ENCODE measurements around the gene FNDC3B.

Gene FNDC3B

DNA sequence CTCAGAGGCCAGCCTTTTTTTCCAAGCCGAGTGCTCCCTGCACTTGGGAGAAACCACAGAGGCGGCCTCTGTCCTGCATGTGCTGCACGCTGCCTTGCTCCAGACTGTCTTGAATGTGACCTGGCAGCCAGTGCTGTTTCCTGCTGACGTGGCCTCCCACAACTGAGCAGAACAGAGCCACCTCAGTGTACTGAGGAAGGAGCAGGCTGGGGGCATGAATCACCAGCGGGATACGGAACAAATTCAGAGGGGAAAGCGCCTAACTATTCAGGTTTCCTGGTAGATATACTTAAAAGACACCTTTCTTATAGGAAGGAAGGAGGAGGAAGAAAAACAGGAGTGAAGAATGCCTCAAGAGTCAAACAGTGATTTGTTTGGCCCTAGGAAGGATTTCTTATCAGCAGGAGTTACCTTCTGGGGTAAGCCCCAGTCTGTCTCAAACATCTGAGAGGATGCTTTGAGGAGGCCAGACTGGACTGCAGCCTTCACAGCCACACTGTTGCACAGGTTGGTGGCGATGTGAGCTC lies 114.0 kb downstream of the FNDC3B start:
- peak overlapping the region; percentile 34 to 54 for H3K9ac ChIP-seq (ENCODE audit: low read depth in 1 of 2, low read length in 2 of 2)
- H3K4me3 ChIP-seq (ENCODE audit: low read length in 2 of 2): no peak overlapping the region

DNA sequence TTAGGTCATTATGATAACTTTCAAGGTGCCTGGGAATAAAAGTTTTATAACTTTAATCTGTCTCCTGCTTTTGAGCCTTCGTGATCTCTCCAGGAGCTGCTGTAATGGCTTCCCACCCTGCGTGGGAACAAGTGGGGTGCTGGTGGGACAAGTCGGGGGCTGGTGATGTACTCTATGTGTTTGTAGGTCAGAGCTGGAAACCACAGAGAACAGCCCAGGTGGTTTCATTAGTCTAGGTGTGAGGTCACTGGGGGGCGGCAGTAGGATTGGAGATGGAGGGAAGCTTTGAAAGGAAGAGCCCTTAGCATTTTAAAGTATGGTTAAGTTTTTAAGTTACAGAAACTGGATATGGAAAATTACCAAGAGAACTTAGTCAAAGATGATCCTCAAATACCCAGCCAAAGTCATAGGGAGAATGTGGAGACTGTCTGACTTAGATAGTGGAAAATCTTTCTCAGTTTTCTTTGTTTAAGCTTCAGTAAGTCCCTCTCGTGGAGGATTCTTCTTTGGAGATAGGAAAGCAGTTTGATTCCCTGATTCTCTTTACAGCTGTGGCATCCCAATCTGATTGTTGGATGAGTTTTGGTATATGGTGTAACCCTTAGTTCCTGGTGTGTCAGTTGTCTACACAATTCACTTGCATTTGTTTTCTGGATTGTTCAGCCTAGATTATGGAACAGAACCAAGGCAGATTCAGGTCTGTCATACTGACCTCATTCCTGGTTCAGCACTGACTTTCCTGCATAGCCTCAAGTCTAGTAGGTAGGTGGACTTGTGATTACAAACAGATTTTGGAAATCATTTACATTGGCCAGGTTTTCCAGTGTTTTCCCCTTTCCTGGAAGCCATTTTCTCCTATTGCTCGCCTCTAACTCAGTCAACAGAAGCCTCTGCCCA lies 115.6 kb downstream of the FNDC3B start:
- H3K36me3 ChIP-seq (ENCODE audit: control insufficient read depth in 2 of 2, insufficient read depth in 2 of 2, low read length in 2 of 2): no peaks in the 10 kb centered on the region
- no peak overlapping the region for H3K27ac ChIP-seq (ENCODE audit: low read depth in 2 of 2, low read length in 2 of 2)
- no peaks in the 10 kb centered on the region for H3K27me3 ChIP-seq (ENCODE audit: control insufficient read depth in 2 of 2, insufficient read depth in 2 of 2, low read length in 2 of 2)
- peaks cover 12 to 23% of the 10 kb centered on the region in 2 donors for H3K4me1 ChIP-seq (ENCODE audit: control insufficient read depth in 2 of 2, insufficient read depth in 2 of 2, low read length in 2 of 2)
- H3K9ac ChIP-seq (ENCODE audit: low read depth in 1 of 2, low read length in 2 of 2): no peak overlapping the region
- no peaks in the 10 kb centered on the region for H3K9me3 ChIP-seq (ENCODE audit: control insufficient read depth in 2 of 2, low read length in 2 of 2)
- H3K4me3 ChIP-seq (ENCODE audit: low read length in 2 of 2): no peak overlapping the region

More for the DNA sequence above, 114.0 kb downstream of the FNDC3B start:
- Histone ChIP-seq H3K9me3 (ENCODE audit: control insufficient read depth in 2 of 2, low read length in 2 of 2) (no peaks in the 10 kb centered on the region), H3K36me3 (ENCODE audit: control insufficient read depth in 2 of 2, insufficient read depth in 2 of 2, low read length in 2 of 2) (no peaks in the 10 kb centered on the region), H3K4me1 (ENCODE audit: control insufficient read depth in 2 of 2, insufficient read depth in 2 of 2, low read length in 2 of 2) (peaks cover 12 to 23% of the 10 kb centered on the region in 2 donors), H3K27me3 (ENCODE audit: control insufficient read depth in 2 of 2, insufficient read depth in 2 of 2, low read length in 2 of 2) (no peaks in the 10 kb centered on the region), H3K27ac (ENCODE audit: low read depth in 2 of 2, low read length in 2 of 2) (peak overlapping the region; percentile 75 to 81)

DNA sequence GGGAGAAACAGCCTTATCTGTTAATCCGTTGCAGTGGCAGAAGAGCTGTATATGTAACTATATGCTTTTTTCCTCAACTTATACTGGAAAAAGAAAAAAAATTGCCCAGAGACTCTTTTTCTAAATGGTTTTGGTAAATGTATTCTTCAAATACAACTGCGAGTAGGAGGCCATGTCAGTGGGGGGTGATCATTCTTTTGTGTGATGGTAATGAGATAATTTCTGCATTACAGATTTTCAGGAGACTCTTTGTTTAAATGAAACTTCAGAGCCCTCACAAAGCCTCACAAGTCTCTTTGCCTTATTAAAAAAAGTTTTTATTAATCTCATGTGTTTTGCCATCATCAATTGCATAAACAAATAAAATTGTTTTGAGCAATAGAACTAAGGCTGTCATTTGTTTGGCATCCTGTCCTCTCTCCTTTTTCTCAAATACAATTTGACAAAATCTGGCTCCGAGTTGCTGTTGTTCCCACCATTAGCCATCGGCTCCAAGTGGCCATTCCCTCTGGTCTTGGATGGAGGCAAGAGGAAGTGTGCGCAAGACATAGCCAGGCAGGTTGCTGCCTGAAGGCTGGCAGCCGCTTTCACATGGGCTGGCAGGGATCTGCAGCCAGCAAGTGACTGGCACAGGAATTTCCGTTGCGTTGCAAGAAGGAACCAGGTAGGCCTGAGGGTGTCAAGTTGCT lies 116.7 kb downstream of the FNDC3B start:
- Histone ChIP-seq H3K27ac (ENCODE audit: low read depth in 2 of 2, low read length in 2 of 2) (no peak overlapping the region), H3K36me3 (ENCODE audit: control insufficient read depth in 2 of 2, insufficient read depth in 2 of 2, low read length in 2 of 2) (no peaks in the 10 kb centered on the region), H3K9me3 (ENCODE audit: control insufficient read depth in 2 of 2, low read length in 2 of 2) (no peaks in the 10 kb centered on the region), H3K9ac (ENCODE audit: low read depth in 1 of 2, low read length in 2 of 2) (no peak overlapping the region), H3K27me3 (ENCODE audit: control insufficient read depth in 2 of 2, insufficient read depth in 2 of 2, low read length in 2 of 2) (no peaks in the 10 kb centered on the region), H3K4me3 (ENCODE audit: low read length in 2 of 2) (no peak overlapping the region), H3K4me1 (ENCODE audit: control insufficient read depth in 2 of 2, insufficient read depth in 2 of 2, low read length in 2 of 2) (peaks cover 12 to 23% of the 10 kb centered on the region in 2 donors)

DNA sequence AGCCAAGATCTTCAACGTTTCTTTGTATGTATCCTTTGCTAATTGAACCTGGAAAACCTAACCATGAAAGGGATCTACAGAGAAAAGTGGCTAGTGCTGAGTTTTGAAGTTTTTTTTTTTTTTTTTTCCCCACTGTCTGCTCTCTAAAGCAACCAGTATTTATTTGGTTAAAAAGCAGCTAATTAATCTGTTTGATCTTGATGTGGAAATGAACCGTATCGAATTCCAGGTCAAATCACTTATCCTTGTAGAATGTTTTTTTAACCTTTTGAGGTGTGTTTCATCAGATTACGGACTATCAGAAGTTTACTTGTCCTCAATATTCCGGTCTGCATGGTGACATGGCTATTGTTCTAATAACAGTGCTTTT lies 117.2 kb downstream of the FNDC3B start:
- no peak overlapping the region for H3K4me3 ChIP-seq (ENCODE audit: low read length in 2 of 2)
- no peaks in the 10 kb centered on the region for H3K9me3 ChIP-seq (ENCODE audit: control insufficient read depth in 2 of 2, low read length in 2 of 2)
- no peak overlapping the region for H3K27ac ChIP-seq (ENCODE audit: low read depth in 2 of 2, low read length in 2 of 2)
- no peaks in the 10 kb centered on the region for H3K27me3 ChIP-seq (ENCODE audit: control insufficient read depth in 2 of 2, insufficient read depth in 2 of 2, low read length in 2 of 2)
- peaks cover 12 to 23% of the 10 kb centered on the region in 2 donors for H3K4me1 ChIP-seq (ENCODE audit: control insufficient read depth in 2 of 2, insufficient read depth in 2 of 2, low read length in 2 of 2)
- no peak overlapping the region for H3K9ac ChIP-seq (ENCODE audit: low read depth in 1 of 2, low read length in 2 of 2)
- H3K36me3 ChIP-seq (ENCODE audit: control insufficient read depth in 2 of 2, insufficient read depth in 2 of 2, low read length in 2 of 2): no peaks in the 10 kb centered on the region

DNA sequence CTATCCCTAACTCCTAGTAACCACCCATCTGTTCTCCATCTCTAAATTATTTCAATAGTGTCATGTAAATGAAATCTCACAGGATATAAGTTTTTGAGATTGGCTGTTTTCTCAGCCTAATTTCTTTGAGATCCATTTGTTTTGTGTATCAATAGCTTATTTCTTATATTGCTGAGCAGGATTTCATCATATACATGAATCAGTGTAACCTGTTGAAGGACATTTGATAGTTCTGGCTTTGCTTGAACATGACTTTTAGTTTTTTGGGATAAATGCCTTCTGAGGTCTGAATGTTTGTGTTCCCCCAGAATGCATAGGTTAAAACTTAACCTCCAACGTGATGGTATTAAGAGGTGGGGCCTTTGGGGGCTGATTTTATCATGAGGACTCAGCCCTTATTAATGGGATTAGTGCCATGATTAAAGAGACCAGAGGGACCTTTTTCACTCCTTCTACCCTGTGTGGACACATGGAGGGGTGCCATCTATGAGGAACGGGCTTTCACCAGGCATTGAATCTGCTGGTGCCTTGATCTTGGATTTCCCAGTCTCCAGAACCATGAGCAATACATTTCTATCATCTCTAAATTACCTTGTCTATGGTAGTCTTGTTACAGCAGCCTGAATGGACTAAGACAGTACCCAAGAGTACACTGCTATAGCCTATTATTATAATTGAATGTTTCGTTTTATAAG lies 118.3 kb downstream of the FNDC3B start:
- H3K27me3 ChIP-seq (ENCODE audit: control insufficient read depth in 2 of 2, insufficient read depth in 2 of 2, low read length in 2 of 2): no peaks in the 10 kb centered on the region
- H3K36me3 ChIP-seq (ENCODE audit: control insufficient read depth in 2 of 2, insufficient read depth in 2 of 2, low read length in 2 of 2): no peaks in the 10 kb centered on the region
- H3K27ac ChIP-seq (ENCODE audit: low read depth in 2 of 2, low read length in 2 of 2): no peak overlapping the region
- H3K9ac ChIP-seq (ENCODE audit: low read depth in 1 of 2, low read length in 2 of 2): no peak overlapping the region
- no peak overlapping the region for H3K4me3 ChIP-seq (ENCODE audit: low read length in 2 of 2)
- no peaks in the 10 kb centered on the region for H3K9me3 ChIP-seq (ENCODE audit: control insufficient read depth in 2 of 2, low read length in 2 of 2)
- peaks cover 12 to 15% of the 10 kb centered on the region in 2 donors for H3K4me1 ChIP-seq (ENCODE audit: control insufficient read depth in 2 of 2, insufficient read depth in 2 of 2, low read length in 2 of 2)

DNA sequence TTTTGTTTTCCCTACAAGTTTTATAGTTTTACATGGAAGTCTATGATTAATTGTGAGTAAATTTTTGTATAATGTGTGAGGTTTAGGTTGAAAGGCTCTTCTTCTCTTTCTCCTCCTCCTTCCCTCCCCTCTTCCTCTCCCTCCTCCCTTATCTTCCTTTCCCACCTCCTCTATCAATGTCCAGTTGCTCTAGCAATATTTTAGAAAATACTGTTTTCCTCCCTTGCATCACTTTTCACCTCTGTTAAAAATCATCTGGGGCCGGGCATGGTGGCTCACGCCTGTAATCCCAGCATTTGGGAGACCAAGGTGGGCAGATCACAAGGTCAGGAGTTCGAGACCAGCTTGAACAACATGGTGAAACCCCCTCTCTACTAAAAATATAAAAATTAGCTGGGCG lies 119.4 kb downstream of the FNDC3B start:
- Histone ChIP-seq H3K4me3 (ENCODE audit: low read length in 2 of 2) (no peak overlapping the region), H3K27me3 (ENCODE audit: control insufficient read depth in 2 of 2, insufficient read depth in 2 of 2, low read length in 2 of 2) (no peaks in the 10 kb centered on the region), H3K4me1 (ENCODE audit: control insufficient read depth in 2 of 2, insufficient read depth in 2 of 2, low read length in 2 of 2) (peaks cover 2 to 5% of the 10 kb centered on the region in 2 donors), H3K9ac (ENCODE audit: low read depth in 1 of 2, low read length in 2 of 2) (no peak overlapping the region), H3K9me3 (ENCODE audit: control insufficient read depth in 2 of 2, low read length in 2 of 2) (no peaks in the 10 kb centered on the region), H3K36me3 (ENCODE audit: control insufficient read depth in 2 of 2, insufficient read depth in 2 of 2, low read length in 2 of 2) (no peaks in the 10 kb centered on the region), H3K27ac (ENCODE audit: low read depth in 2 of 2, low read length in 2 of 2) (no peak overlapping the region)

DNA sequence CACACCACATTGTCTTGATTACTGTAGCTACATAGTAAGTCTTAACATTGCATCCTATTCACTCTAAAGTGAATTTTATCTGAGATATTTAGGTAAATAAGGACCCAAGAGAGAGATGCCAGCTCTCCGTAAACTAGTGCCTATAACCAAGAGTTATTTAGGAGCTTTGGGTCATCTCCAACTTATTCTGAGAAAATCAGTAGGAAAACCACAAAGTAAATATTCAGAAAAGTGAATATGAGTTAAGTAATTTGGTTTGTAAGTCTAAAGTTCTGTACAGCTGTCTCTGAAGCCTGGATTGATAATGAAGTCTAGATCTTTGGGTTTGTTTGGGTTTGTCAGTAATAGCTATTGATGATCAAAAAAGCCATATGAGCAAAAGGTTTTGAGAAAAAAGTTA lies 120.0 kb downstream of the FNDC3B start:
- Histone ChIP-seq H3K9me3 (ENCODE audit: control insufficient read depth in 2 of 2, low read length in 2 of 2) (no peaks in the 10 kb centered on the region), H3K36me3 (ENCODE audit: control insufficient read depth in 2 of 2, insufficient read depth in 2 of 2, low read length in 2 of 2) (no peaks in the 10 kb centered on the region), H3K4me1 (ENCODE audit: control insufficient read depth in 2 of 2, insufficient read depth in 2 of 2, low read length in 2 of 2) (peaks cover 0 to 4% of the 10 kb centered on the region in 2 donors), H3K27me3 (ENCODE audit: control insufficient read depth in 2 of 2, insufficient read depth in 2 of 2, low read length in 2 of 2) (no peaks in the 10 kb centered on the region), H3K27ac (ENCODE audit: low read depth in 2 of 2, low read length in 2 of 2) (no peak overlapping the region), H3K9ac (ENCODE audit: low read depth in 1 of 2, low read length in 2 of 2) (no peak overlapping the region), H3K4me3 (ENCODE audit: low read length in 2 of 2) (no peak overlapping the region)

DNA sequence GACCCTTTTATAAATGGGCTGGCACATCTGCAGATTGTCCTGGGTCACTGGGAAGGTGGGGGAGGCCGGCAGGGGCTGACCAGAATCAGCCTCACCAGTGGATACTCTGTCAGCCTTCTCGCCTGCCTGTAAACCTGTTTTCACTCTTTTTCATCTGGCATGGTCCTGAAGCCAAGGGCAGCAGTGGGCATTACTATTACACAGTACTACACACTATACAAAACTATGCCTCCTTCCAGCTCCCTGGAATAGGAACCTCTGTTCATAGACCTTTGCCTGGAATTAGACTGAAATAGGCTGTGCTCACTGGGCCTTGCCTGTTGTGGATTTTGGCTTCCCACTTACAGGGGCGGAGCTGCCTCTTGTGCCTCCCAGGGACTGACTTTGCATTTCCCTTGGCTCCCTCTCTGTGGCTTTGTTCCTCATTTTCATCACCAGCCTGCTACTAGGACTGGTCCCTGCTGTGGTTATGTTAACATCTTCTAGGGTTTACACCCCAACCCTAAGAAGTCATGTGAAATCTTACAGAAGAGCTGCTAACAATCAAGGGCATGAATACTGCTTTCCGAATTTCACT lies 120.7 kb downstream of the FNDC3B start:
- H3K4me1 ChIP-seq (ENCODE audit: control insufficient read depth in 2 of 2, insufficient read depth in 2 of 2, low read length in 2 of 2): peaks cover 0 to 4% of the 10 kb centered on the region in 2 donors
- no peak overlapping the region for H3K4me3 ChIP-seq (ENCODE audit: low read length in 2 of 2)
- no peaks in the 10 kb centered on the region for H3K36me3 ChIP-seq (ENCODE audit: control insufficient read depth in 2 of 2, insufficient read depth in 2 of 2, low read length in 2 of 2)
- H3K9ac ChIP-seq (ENCODE audit: low read depth in 1 of 2, low read length in 2 of 2): no peak overlapping the region
- H3K27me3 ChIP-seq (ENCODE audit: control insufficient read depth in 2 of 2, insufficient read depth in 2 of 2, low read length in 2 of 2): no peaks in the 10 kb centered on the region
- H3K27ac ChIP-seq (ENCODE audit: low read depth in 2 of 2, low read length in 2 of 2): no peak overlapping the region
- no peaks in the 10 kb centered on the region for H3K9me3 ChIP-seq (ENCODE audit: control insufficient read depth in 2 of 2, low read length in 2 of 2)

DNA sequence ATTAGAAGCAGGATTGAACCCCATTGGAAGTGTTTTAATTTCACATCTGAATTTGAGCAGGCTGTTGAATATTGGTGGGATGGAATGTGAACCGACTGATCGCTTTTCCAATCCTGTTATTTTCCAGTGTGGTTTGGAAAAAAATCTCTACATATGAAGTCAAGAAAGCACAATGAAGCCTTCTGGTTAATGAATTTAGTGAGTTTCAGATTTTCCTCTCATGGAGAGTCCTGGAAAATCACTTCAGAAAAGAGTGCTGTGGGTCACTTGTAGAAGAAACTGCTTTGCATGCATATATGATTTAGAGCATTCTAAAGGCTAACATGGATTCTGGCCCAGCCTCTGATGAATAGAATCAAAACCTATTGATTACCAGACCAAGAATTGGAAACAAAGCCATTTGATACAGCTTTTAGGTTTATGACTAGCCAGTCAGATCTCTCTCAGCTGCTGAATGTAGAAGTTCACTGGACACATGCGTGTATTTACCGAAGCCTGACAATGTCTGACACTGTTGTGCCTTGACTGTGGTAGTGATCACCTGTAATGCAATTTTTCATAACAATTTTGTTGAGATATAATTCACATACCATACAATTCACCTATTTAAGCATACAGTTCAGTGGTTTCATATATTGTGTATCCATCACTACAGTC lies 121.9 kb downstream of the FNDC3B start:
- no peaks in the 10 kb centered on the region for H3K4me1 ChIP-seq (ENCODE audit: control insufficient read depth in 2 of 2, insufficient read depth in 2 of 2, low read length in 2 of 2)
- no peak overlapping the region for H3K4me3 ChIP-seq (ENCODE audit: low read length in 2 of 2)
- no peak overlapping the region for H3K27ac ChIP-seq (ENCODE audit: low read depth in 2 of 2, low read length in 2 of 2)
- no peaks in the 10 kb centered on the region for H3K27me3 ChIP-seq (ENCODE audit: control insufficient read depth in 2 of 2, insufficient read depth in 2 of 2, low read length in 2 of 2)
- H3K36me3 ChIP-seq (ENCODE audit: control insufficient read depth in 2 of 2, insufficient read depth in 2 of 2, low read length in 2 of 2): no peaks in the 10 kb centered on the region
- H3K9ac ChIP-seq (ENCODE audit: low read depth in 1 of 2, low read length in 2 of 2): no peak overlapping the region
- no peaks in the 10 kb centered on the region for H3K9me3 ChIP-seq (ENCODE audit: control insufficient read depth in 2 of 2, low read length in 2 of 2)
